GM12874 (cell line): ENCODE results near the gene SLC35E2B.

Source experiments
- CTCF ChIP-seq: IDR thresholded peaks from 2 replicates; pipeline ENCODE4 v1.5.1; 2011; ENCODE audit warnings: low read depth, mild to moderate bottlenecking, control low read depth, low read length, moderate library complexity; ENCODE audit not compliant: insufficient read depth

Gene SLC35E2B

DNA sequence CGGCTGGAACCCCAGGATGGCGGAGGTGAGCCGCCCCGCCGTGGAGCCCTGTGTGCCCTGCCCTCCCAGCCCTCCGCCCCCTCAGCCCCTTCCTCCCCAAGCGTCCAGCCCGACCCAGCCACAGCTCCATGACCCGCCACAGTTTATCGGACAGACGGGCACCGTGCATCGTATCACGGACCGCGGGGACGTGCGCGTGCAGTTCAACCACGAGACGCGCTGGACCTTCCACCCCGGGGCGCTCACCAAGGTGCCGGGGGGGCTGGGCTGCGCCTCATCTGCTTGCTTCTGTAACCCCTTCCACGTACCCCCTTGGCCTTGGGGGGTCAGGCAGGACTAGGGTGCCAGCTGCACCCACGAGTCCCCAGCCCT, 67.2 kb downstream of the SLC35E2B start:
- no peak for TF ChIP-seq CTCF

DNA sequence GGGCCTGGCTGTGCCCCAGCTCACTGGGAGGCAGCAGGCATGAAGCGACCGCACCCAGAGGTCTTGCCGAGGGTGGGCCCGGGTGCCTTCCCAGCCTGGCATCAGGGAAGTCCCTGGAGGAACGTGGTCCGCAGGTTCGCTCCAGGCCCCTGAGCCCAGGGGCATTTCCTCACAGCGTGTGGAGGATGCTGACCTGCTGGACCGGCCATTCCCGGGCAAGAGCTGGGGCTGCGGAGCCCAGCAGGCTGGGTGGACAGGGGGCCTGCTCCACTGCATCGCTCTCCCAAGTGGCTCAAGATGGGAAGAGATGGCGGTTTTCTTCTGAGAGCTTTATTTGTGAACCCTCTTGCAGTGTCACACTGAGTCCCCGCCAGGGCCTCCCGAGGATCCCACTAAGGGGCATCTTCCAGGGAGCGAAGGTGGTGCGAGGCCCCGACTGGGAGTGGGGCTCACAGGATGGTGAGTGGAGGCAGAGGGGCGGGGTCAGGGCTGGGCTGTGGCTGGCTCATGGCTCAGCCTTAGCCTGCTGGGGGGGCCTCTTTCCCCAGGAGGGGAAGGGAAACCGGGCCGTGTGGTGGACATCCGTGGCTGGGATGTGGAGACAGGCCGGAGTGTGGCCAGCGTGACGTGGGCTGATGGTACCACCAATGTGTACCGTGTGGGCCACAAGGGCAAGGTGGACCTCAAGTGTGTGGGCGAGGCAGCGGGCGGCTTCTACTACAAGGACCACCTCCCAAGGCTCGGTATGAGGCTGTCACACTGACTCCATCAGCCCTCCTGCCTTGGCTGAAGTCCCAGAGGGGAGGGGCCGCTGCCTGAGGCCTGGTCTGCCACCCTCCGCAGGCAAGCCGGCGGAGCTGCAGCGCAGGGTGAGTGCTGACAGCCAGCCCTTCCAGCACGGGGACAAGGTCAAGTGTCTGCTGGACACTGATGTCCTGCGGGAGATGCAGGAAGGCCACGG, 67.9 kb downstream of the SLC35E2B start:
- no peak for TF ChIP-seq CTCF

GRCh38 chr1:1623631-1624442, 68.8 kb downstream of the SLC35E2B start:
- no peak for TF ChIP-seq CTCF

DNA sequence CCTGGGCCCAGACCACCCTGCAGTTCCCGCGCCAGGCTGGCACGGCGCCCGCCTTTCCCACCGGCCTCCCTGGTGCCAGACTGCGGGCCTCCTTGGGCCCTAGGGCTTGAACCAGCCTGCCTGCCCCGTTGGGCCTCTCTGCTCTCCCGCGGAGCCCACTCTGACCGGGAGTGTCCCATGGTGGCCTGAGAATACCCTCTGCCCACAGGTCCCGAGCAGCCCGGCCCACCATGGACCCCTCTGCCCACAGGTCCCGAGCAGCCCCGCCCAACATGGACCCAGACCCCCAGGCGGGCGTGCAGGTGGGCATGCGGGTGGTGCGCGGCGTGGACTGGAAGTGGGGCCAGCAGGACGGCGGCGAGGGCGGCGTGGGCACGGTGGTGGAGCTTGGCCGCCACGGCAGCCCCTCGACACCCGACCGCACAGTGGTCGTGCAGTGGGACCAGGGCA, 69.4 kb downstream of the SLC35E2B start:
- no peak for TF ChIP-seq CTCF

GRCh38 chr1:1622788-1623094, 69.9 kb downstream of the SLC35E2B start:
- TF ChIP-seq CTCF: no peak

DNA sequence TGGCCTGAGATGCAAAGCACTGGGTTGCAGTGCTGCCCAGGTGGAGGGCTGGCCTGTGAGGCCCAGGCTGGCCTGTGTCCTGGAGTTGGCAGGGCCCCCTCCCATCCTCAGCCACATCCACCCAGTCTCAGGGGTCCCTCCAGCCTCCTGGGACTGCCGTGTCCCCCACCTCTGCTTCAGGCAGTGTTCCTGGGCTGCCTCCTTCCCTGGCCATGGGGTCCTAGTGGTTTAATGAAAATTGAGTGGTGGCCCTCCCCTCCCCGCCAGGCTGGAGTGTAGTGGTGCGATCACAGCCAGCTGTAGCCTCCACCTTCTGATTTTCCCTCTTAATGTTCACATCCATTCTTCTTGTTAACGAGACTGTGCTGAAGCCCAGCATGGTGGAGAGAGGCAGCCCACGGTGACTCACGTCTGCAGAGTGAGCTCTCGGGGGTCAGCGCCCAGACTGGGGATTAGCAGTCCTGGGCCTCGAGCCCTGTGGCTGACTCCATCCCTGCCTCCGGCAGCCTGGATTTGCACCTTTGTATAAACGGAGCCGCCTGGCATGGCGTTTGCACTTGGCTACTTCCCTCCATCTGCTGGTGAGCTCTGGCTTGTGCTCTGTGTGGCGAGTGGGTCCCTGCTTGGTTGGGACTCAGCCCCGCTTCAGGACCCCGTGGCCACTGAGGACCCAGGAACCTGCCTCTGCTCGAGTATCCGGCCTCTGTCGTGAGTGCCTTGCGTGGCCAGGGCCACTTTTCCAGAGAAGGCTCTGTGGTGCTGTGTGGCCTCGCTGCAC, 70.4 kb downstream of the SLC35E2B start:
- TF ChIP-seq CTCF: no peak
